OCI-LY3 (cell line): ENCODE measurements around the gene PHKB.
"Not testable (repeated sequence)": the region's sequence is repeated elsewhere in the genome, so short reads cannot be mapped to it uniquely, and the experiment has no call there.

Experiments
- H2AFZ ChIP-seq: fragments of 200-600, 300-600 bp; shearing (Covaris generic); 2 replicates; pipeline ENCODE4 v1.6.0; 2014; ENCODE audit warnings: antibody characterized with exemption, low read depth, low read length
- H3K27ac ChIP-seq: fragments of 200-600, 300-600 bp; sonication (generic); 2 replicates; pipeline ENCODE4 v1.5.1; 2014; ENCODE audit warnings: mild to moderate bottlenecking, low read length, moderate library complexity, mixed read lengths
- H3K27me3 ChIP-seq: fragments of 200-600, 300-600 bp; sonication (generic); 2 replicates; pipeline ENCODE4 v1.6.1; 2014; ENCODE audit warnings: low read depth, low read length, mixed read lengths
- H3K36me3 ChIP-seq: fragments of 200-600, 300-600 bp; sonication (generic); replicated peaks from 2 replicates; pipeline ENCODE3; 2014; ENCODE audit warnings: low read depth, low read length, mixed read lengths
- H3K4me1 ChIP-seq: fragments of 300-600, 200-600 bp; sonication (generic); 2 replicates; pipeline ENCODE4 v1.6.1; 2014; ENCODE audit warnings: low read length, mixed read lengths
- H3K4me2 ChIP-seq: fragments of 200-600, 300-600 bp; sonication (generic); 2 replicates; pipeline ENCODE4 v1.6.1; 2014; ENCODE audit warnings: low read length, mixed read lengths
- H3K4me3 ChIP-seq: fragments of 300-600, 200-600 bp; sonication (generic); 2 replicates; pipeline ENCODE4 v1.5.1; 2014; ENCODE audit warnings: antibody characterized with exemption, mild to moderate bottlenecking, low read length, moderate library complexity
- H3K79me2 ChIP-seq: fragments of 300-600, 200-600 bp; shearing (Covaris generic); 2 replicates; pipeline ENCODE4 v1.6.1; 2014; ENCODE audit warnings: mild to moderate bottlenecking, low read length, mixed read lengths
- H3K9ac ChIP-seq: fragments of 300-600, 200-600 bp; shearing (Covaris generic); 2 replicates; pipeline ENCODE4 v1.6.0; 2014; ENCODE audit warnings: mild to moderate bottlenecking, low read length, moderate library complexity
- H3K9me3 ChIP-seq: fragments of 200-600, 300-600 bp; shearing (Covaris generic); 2 replicates; pipeline ENCODE4 v1.6.1; 2014; ENCODE audit warnings: low read length, mixed read lengths; ENCODE audit not compliant: insufficient read depth
- H4K20me1 ChIP-seq: fragments of 200-600, 300-600 bp; sonication (generic); 2 replicates; pipeline ENCODE4 v1.6.1; 2016; ENCODE audit warnings: low read length, mixed read lengths; ENCODE audit not compliant: insufficient read depth
- EZH2phosphoT487 ChIP-seq: fragments of 200-600 bp; shearing (Covaris generic); IDR thresholded peaks from 2 replicates; pipeline ENCODE4 v1.6.1; 2018; ENCODE audit warnings: antibody characterized with exemption, mixed run types, low read depth
- TF ChIP-seq, protein P1 (sequence below): fragments of 200-600, 300-600 bp; sonication (generic); IDR thresholded peaks from 2 replicates; pipeline ENCODE4 v1.5.1; 2014; ENCODE audit warnings: antibody characterized with exemption, low read length, low read depth

The PHKB gene

GRCh38 chr16:47426806-47427205 lies 34.3 kb upstream of the PHKB start:
- Histone ChIP-seq H3K4me2 (no peak overlapping the region), H3K27ac (no peak overlapping the region), H3K4me1 (no peaks in the 10 kb centered on the region), H4K20me1 (no peaks in the 10 kb centered on the region), H3K9me3 (no peaks in the 10 kb centered on the region), H3K79me2 (no peaks in the 10 kb centered on the region), H3K36me3 (peaks cover 4% of the 10 kb centered on the region), H3K27me3 (no peaks in the 10 kb centered on the region), H2AFZ (no peak overlapping the region), H3K4me3 (no peak overlapping the region), H3K9ac (no peak overlapping the region)
- TF ChIP-seq EZH2phosphoT487 = no peak
- TF ChIP-seq, protein P1, sequence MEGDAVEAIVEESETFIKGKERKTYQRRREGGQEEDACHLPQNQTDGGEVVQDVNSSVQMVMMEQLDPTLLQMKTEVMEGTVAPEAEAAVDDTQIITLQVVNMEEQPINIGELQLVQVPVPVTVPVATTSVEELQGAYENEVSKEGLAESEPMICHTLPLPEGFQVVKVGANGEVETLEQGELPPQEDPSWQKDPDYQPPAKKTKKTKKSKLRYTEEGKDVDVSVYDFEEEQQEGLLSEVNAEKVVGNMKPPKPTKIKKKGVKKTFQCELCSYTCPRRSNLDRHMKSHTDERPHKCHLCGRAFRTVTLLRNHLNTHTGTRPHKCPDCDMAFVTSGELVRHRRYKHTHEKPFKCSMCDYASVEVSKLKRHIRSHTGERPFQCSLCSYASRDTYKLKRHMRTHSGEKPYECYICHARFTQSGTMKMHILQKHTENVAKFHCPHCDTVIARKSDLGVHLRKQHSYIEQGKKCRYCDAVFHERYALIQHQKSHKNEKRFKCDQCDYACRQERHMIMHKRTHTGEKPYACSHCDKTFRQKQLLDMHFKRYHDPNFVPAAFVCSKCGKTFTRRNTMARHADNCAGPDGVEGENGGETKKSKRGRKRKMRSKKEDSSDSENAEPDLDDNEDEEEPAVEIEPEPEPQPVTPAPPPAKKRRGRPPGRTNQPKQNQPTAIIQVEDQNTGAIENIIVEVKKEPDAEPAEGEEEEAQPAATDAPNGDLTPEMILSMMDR = no peak

GRCh38 chr16:47431960-47432359 lies 29.2 kb upstream of the PHKB start:
- Histone ChIP-seq H3K36me3 (no peaks in the 10 kb centered on the region), H3K79me2 (no peaks in the 10 kb centered on the region), H3K27ac (no peak overlapping the region), H2AFZ (no peak overlapping the region), H3K4me1 (no peaks in the 10 kb centered on the region), H3K4me3 (no peak overlapping the region), H3K9ac (no peak overlapping the region), H3K9me3 (no peaks in the 10 kb centered on the region), H3K4me2 (no peak overlapping the region), H4K20me1 (no peaks in the 10 kb centered on the region), H3K27me3 (no peaks in the 10 kb centered on the region)
- TF ChIP-seq EZH2phosphoT487 = no peak
- TF ChIP-seq, protein P1 = no peak

- H3K36me3 ChIP-seq, H3K27me3 ChIP-seq, H3K27ac ChIP-seq, H3K4me3 ChIP-seq, H3K9ac ChIP-seq, H3K4me1 ChIP-seq, H3K9me3 ChIP-seq, H2AFZ ChIP-seq, H3K4me2 ChIP-seq, H4K20me1 ChIP-seq, H3K79me2 ChIP-seq: not testable (repeated sequence)
Measured at GRCh38 chr16:47434274-47434673, 26.9 kb upstream of the PHKB start.

GRCh38 chr16:47440066-47440465 lies 21.1 kb upstream of the PHKB start:
- H2AFZ ChIP-seq, H3K9ac ChIP-seq, H3K9me3 ChIP-seq, H3K27me3 ChIP-seq, H3K79me2 ChIP-seq, H3K4me3 ChIP-seq, H4K20me1 ChIP-seq, H3K36me3 ChIP-seq, H3K4me1 ChIP-seq, H3K27ac ChIP-seq, H3K4me2 ChIP-seq: not testable (repeated sequence)

DNA sequence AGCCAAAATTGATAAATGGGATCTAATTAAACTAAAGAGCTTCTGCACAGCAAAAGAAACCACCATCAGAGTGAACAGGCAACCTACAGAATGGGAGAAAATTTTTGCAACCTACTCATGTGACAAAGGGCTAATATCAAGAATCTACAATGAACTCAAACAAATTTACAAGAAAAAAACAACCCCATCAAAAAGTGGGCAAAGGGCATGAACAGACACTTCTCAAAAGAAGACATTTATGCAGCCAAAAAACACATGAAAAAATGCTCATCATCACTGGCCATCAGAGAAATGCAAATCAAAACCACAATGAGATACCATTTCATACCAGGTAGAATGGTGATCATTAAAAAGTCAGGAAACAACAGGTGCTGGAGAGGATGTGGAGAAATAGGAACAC lies 18.2 kb upstream of the PHKB start:
- H3K4me2 ChIP-seq, H3K9me3 ChIP-seq, H3K4me1 ChIP-seq, H3K36me3 ChIP-seq, H3K27ac ChIP-seq, H3K79me2 ChIP-seq, H3K27me3 ChIP-seq, H3K9ac ChIP-seq, H2AFZ ChIP-seq, H4K20me1 ChIP-seq, H3K4me3 ChIP-seq: not testable (repeated sequence)

DNA sequence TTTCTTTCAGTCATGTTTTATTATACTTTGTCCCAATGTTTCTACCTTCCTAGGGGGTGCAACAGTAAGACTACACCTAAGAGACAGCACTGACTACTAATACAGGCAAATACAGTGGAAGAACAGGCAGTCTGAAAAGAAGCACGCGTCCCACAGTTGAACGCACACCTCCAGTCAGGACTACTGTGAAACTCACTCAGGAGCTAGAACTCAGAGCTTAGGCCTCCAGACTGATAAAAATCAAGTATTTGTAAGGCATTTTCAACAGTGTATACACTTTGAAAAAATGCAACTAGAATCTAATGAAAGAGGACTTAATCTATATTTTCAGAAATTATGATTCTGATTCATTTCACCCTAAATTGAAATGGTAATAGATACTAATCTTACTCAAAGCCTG lies 14.7 kb upstream of the PHKB start:
- Histone ChIP-seq H3K36me3 (no peaks in the 10 kb centered on the region), H3K9me3 (no peaks in the 10 kb centered on the region), H3K9ac (no peak overlapping the region), H3K4me1 (no peaks in the 10 kb centered on the region), H3K4me2 (no peak overlapping the region), H4K20me1 (peaks cover 4% of the 10 kb centered on the region; the same call in 1 of the 2 replicates), H3K27me3 (no peaks in the 10 kb centered on the region), H3K4me3 (no peak overlapping the region), H3K79me2 (no peaks in the 10 kb centered on the region), H2AFZ (no peak overlapping the region), H3K27ac (no peak overlapping the region)
- TF ChIP-seq EZH2phosphoT487 = no peak
- TF ChIP-seq, protein P1 = no peak
